Chondrocyte (in vitro differentiated cells): ENCODE results near the gene CUEDC1. TPM values are rescaled to one million over a fixed set of nuclear protein-coding genes. Genes with fewer than 3 reads are reported as not detected.
A peak's percentile ranks its signal among the peaks of the same experiment; 100 is the strongest.

Source experiments
- DNase-seq: peaks from one replicate; pipeline ENCODE4 v3.0.0; 2021; ENCODE audit warnings: mixed read lengths, low spot score
- H3K27ac Mint-ChIP-seq: one replicate; pipeline ENCODE4 v1.8.0; 2021; ENCODE audit warnings: mild to moderate bottlenecking, moderate library complexity, mixed read lengths; ENCODE audit not compliant: unreplicated experiment
- H3K27me3 Mint-ChIP-seq: 2 replicates; pipeline ENCODE4 v1.8.0; 2021; ENCODE audit warnings: low read depth, mixed read lengths
- H3K36me3 Mint-ChIP-seq: 2 replicates; pipeline ENCODE4 v1.8.0; 2021; ENCODE audit warnings: low read depth, mixed read lengths
- H3K4me1 Mint-ChIP-seq: 2 replicates; pipeline ENCODE4 v1.8.0; 2021; ENCODE audit warnings: low read depth, mild to moderate bottlenecking, mixed read lengths
- H3K4me3 Mint-ChIP-seq: one replicate; pipeline ENCODE4 v1.8.0; 2021; ENCODE audit warnings: mild to moderate bottlenecking, moderate library complexity, mixed read lengths; ENCODE audit not compliant: unreplicated experiment
- H3K9me3 Mint-ChIP-seq: 2 replicates; pipeline ENCODE4 v1.8.0; 2021; ENCODE audit warnings: low read depth, mixed read lengths
- total RNA-seq: library from RNA; stranded (reverse); gene quantifications from 3 replicates; pipeline ENCODE4 v1.2.1, GENCODE V29; 2021
- TF ChIP-seq, protein P1 (sequence below): fragments of 200-600 bp; sonication (generic); IDR thresholded peaks from 2 replicates; pipeline ENCODE4 v1.5.0; 2021; ENCODE audit warnings: antibody characterized with exemption, mild to moderate bottlenecking, moderate library complexity

Gene CUEDC1
- total RNA-seq, 1 donor from 2014 or later, result 41.9 TPM

DNA sequence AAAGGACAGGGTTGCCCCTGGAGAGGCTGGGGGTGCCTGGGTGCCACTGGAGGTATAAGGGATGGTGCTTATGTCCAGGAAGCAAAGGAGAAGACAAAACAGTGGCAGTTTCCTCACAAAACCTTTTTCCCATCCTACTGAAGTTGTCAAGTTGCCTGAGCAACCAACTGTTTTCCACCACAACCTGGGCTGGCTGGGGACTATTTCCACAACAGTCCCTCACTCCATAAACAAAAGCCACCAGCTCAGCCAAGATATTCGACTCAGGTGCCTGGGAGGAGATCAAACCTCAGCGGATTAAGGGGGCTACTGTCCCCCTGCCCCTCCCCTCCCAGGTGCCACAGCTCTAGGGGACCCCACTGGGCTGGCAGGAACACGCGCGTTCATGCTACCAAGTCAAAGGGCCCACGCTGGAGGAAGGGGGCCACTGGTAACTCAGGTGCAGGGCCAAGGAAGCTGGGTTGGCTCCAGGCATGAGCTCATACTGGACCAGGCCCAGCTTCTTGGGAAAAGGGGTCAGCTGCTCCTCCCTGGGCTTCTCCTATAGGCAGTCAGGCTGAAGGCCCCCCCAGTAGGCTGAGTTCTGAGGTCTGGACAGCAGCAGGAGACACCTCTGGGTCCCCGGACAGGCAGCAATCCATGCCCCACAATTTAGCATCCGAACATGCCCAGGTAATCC, 59.7 kb downstream of the CUEDC1 start:
- Mint-ChIP-seq H3K27me3 (no peaks in the 10 kb centered on the region), H3K9me3 (no peaks in the 10 kb centered on the region), H3K4me1 (peaks cover 62% of the 10 kb centered on the region), H3K36me3 (no peaks in the 10 kb centered on the region), H3K4me3 (no peak overlapping the region), H3K27ac (no peak overlapping the region)
- TF ChIP-seq, protein P1, sequence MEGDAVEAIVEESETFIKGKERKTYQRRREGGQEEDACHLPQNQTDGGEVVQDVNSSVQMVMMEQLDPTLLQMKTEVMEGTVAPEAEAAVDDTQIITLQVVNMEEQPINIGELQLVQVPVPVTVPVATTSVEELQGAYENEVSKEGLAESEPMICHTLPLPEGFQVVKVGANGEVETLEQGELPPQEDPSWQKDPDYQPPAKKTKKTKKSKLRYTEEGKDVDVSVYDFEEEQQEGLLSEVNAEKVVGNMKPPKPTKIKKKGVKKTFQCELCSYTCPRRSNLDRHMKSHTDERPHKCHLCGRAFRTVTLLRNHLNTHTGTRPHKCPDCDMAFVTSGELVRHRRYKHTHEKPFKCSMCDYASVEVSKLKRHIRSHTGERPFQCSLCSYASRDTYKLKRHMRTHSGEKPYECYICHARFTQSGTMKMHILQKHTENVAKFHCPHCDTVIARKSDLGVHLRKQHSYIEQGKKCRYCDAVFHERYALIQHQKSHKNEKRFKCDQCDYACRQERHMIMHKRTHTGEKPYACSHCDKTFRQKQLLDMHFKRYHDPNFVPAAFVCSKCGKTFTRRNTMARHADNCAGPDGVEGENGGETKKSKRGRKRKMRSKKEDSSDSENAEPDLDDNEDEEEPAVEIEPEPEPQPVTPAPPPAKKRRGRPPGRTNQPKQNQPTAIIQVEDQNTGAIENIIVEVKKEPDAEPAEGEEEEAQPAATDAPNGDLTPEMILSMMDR, result no peak
- DNase-seq, result no peak

DNA sequence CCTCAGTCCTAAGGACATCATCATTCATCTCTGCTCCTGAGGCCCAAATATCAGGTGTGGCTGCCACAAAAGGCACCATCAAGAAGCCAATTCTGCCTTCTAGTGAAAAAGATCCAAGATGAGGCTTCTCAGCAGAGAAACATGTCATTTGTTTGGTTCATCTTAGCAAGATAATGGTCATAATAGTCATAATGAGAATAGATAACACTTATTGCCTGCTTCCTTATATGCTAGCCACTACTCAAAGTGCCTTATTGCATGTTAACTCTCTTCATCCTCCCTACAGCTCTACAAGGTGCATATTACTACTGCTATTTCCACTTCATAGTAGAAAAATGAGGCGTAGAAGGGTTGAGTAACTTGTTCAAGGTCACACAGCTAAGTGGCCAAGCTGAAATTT, 60.4 kb downstream of the CUEDC1 start:
- H3K4me1 Mint-ChIP-seq, result peaks cover 64% of the 10 kb centered on the region
- no peak overlapping the region for H3K27ac Mint-ChIP-seq
- no peaks in the 10 kb centered on the region for H3K27me3 Mint-ChIP-seq
- no peak overlapping the region for H3K4me3 Mint-ChIP-seq
- no peaks in the 10 kb centered on the region for H3K36me3 Mint-ChIP-seq
- H3K9me3 Mint-ChIP-seq, result no peaks in the 10 kb centered on the region
- TF ChIP-seq, protein P1, result no peak
- no peak for DNase-seq

DNA sequence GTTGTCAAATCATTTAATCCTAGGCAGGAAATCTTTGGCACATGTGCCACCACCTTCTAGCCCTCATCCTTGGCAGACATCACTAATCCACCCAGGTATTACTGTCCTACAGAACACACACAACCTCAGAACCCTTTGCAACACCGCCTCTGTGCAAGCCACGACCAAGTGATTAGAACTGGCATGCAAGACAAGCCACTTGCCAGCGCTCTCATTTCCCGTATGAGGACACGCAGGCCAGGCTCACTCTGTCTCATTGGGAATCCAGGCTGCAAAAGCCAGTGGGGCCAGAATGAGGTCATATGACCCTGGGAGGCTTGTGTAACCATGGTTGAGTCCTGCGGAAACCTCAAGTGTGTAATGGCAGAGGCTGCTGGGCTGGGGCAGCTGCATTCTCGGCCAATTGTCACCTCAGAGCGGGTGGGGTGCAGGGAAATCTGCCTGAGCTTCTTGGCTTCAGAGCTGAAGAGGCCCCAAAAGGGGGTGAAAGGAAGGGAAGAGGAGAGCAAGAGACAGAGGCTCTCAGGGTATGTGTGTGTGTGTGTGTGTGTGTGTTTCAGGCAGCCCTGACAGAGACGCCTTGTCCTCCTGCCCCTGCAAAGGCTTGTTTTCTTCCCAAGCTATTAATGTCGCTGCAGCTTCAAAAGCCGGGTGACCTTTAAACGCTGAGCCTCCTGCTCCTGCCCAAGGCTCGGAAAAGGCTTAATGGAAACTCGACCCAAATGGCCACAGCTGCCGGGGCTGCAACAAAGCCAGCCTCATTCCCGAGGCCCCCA, 62.2 kb downstream of the CUEDC1 start:
- H3K27me3 Mint-ChIP-seq, result no peaks in the 10 kb centered on the region
- DNase-seq, result no peak
- H3K4me3 Mint-ChIP-seq, result peak overlapping the region; percentile 42
- peaks cover 59% of the 10 kb centered on the region for H3K4me1 Mint-ChIP-seq
- TF ChIP-seq, protein P1, result peak; percentile 64
- no peaks in the 10 kb centered on the region for H3K36me3 Mint-ChIP-seq
- peak overlapping the region; percentile 98 for H3K27ac Mint-ChIP-seq
- H3K9me3 Mint-ChIP-seq, result no peaks in the 10 kb centered on the region

DNA sequence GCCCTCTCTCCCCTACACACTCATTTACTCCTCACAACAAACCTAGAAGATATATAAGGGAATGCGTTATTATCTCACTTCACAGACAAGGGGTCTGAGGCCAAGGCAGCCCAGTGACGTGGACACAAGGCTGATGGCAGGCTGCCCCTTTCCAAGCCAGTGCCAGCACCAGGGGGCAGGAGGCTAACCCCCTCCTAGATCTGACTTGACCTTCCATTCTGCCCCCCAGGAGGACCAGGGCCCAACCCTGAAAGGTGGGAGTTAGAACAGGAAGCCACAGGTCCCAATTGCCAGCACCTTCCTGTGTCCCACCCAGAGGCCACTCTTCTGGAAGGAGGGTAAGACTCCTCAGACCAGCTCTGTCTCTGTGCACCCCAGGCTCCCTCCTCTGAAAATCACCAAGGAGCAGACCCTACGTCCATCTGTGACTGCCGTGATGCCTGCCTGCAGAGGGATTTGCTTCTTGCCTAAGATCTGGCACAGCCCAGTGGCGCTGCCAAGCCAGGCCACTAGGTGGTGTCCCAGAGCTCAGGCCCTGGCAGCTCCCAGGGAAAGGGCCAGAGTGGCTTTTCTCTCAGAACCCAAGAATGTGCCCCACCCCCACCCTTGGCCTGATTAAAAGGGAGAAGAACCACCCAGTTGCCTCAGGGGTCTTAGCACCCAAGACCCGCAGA, 62.9 kb downstream of the CUEDC1 start:
- H3K27me3 Mint-ChIP-seq, result no peaks in the 10 kb centered on the region
- TF ChIP-seq, protein P1, result peak; percentile 96
- no peak for DNase-seq
- H3K4me3 Mint-ChIP-seq, result peak overlapping the region; percentile 42
- no peaks in the 10 kb centered on the region for H3K36me3 Mint-ChIP-seq
- H3K4me1 Mint-ChIP-seq, result peaks cover 56% of the 10 kb centered on the region
- peak overlapping the region; percentile 98 for H3K27ac Mint-ChIP-seq
- no peaks in the 10 kb centered on the region for H3K9me3 Mint-ChIP-seq

DNA sequence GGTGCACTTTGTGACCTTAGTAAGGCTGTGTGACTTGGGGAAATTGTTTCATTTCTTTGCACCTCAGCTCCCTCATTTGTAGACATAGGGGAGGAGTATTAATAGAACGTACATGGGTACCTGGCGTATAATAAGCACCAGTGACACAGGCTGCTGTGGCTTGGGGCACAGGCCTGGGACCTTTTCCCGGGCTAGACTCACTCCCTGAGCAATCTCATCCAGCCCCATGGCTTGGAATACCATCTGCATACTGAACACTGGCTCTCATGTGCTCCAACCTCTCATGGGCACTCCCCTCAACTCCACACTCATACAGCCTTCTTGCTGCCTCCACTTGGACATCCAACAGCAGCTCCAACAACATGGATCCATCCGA, 64.4 kb downstream of the CUEDC1 start:
- H3K27ac Mint-ChIP-seq, result peak overlapping the region; percentile 90
- peaks cover 60% of the 10 kb centered on the region for H3K4me1 Mint-ChIP-seq
- H3K36me3 Mint-ChIP-seq, result no peaks in the 10 kb centered on the region
- no peak overlapping the region for H3K4me3 Mint-ChIP-seq
- no peaks in the 10 kb centered on the region for H3K27me3 Mint-ChIP-seq
- no peak for DNase-seq
- H3K9me3 Mint-ChIP-seq, result no peaks in the 10 kb centered on the region
- TF ChIP-seq, protein P1, result no peak
